IPS DF 6.9 (cell line): ENCODE results near the gene LCNL1.
A peak's percentile ranks its signal among the peaks of the same experiment; 100 is the strongest.

ENCODE experiments used
- DNase-seq: peaks from one replicate; pipeline ENCODE4 v3.0.0-alpha.2; 2013; ENCODE audit warnings: low read depth, low spot score
- H3K27ac ChIP-seq: one replicate; pipeline ENCODE4 v1.5.1; 2013; ENCODE audit warnings: low read length, control low read depth
- H3K27me3 ChIP-seq: 2 replicates; pipeline ENCODE4 v1.6.1; 2013; ENCODE audit warnings: mild to moderate bottlenecking, low read length; ENCODE audit not compliant: control insufficient read depth, insufficient read depth
- H3K36me3 ChIP-seq: 2 replicates; pipeline ENCODE4 v1.6.1; 2013; ENCODE audit warnings: low read length; ENCODE audit not compliant: control insufficient read depth, insufficient read depth
- H3K4me1 ChIP-seq: 2 replicates; pipeline ENCODE4 v1.6.1; 2013; ENCODE audit warnings: low read length; ENCODE audit not compliant: control insufficient read depth, insufficient read depth
- H3K4me3 ChIP-seq: 2 replicates; pipeline ENCODE4 v1.5.1; 2013; ENCODE audit warnings: mild to moderate bottlenecking, low read length
- H3K9me3 ChIP-seq: 2 replicates; pipeline ENCODE4 v1.6.1; 2013; ENCODE audit warnings: low read length, inconsistent platforms; ENCODE audit not compliant: control insufficient read depth, insufficient read depth
- WGBS: extraction: QIAGEN DNeasy Blood & Tissue Kit; methylation state at CpG from one replicate; pipeline ENCODE4 v1.1.7; 2013; ENCODE audit warnings: mixed read lengths, missing lambda C conversion rate; ENCODE audit not compliant: insufficient read length, insufficient coverage; 5-methylcytosine and 5-hydroxymethylcytosine counted together

The LCNL1 gene

GRCh38 chr9:136977223-136977622, 5.6 kb upstream of the LCNL1 start, which contains the start of gene PTGDS:
TSS of gene PTGDS (plus strand) at chr9:136977504. CDS start at chr9:136977579, 75 bp downstream.
- Histone ChIP-seq H3K36me3 (no peaks in the 10 kb centered on the region), H3K4me1 (peaks cover 2% of the 10 kb centered on the region), H3K4me3 (peak within 1 kb of the TSS; percentile 68), H3K27ac (no peak within 1 kb of the TSS), H3K27me3 (no peaks in the 10 kb centered on the region), H3K9me3 (no peaks in the 10 kb centered on the region)
- no CpG with 5 or more reads among the region's 10 CpGs for WGBS
- no peak for DNase-seq

GRCh38 chr9:136977649-136978072, 5.1 kb upstream of the LCNL1 start:
- no peak for DNase-seq
- Histone ChIP-seq H3K27ac (no peak overlapping the region), H3K4me3 (peak overlapping the region; percentile 68), H3K9me3 (no peaks in the 10 kb centered on the region), H3K36me3 (no peaks in the 10 kb centered on the region), H3K27me3 (no peaks in the 10 kb centered on the region), H3K4me1 (peaks cover 2% of the 10 kb centered on the region)
- no CpG with 5 or more reads among the region's 33 CpGs for WGBS

GRCh38 chr9:136978073-136978864, 4.5 kb upstream of the LCNL1 start:
- Histone ChIP-seq H3K27ac (no peak overlapping the region), H3K27me3 (no peaks in the 10 kb centered on the region), H3K4me1 (peaks cover 2% of the 10 kb centered on the region), H3K36me3 (no peaks in the 10 kb centered on the region), H3K9me3 (no peaks in the 10 kb centered on the region), H3K4me3 (peak overlapping the region; percentile 68; the same call in 1 of the 2 replicates)
- DNase-seq = no peak
- WGBS = no CpG with 5 or more reads among the region's 78 CpGs

GRCh38 chr9:136978865-136979544, 3.8 kb upstream of the LCNL1 start:
- no peaks in the 10 kb centered on the region for H3K36me3 ChIP-seq
- no peaks in the 10 kb centered on the region; the same call in 1 of the 2 replicates for H3K27me3 ChIP-seq

GRCh38 chr9:136979769-136980587, 2.8 kb upstream of the LCNL1 start:
- no peak for DNase-seq
- peaks cover 3% of the 10 kb centered on the region; the same call in 1 of the 2 replicates for H3K27me3 ChIP-seq
- no peak overlapping the region for H3K4me3 ChIP-seq
- no peaks in the 10 kb centered on the region for H3K36me3 ChIP-seq
- no peaks in the 10 kb centered on the region for H3K9me3 ChIP-seq
- no peak overlapping the region for H3K27ac ChIP-seq
- no CpG with 5 or more reads among the region's 26 CpGs for WGBS
- peaks cover 2% of the 10 kb centered on the region for H3K4me1 ChIP-seq

More at GRCh38 chr9:136978865-136979544, 3.8 kb upstream of the LCNL1 start:
- Histone ChIP-seq H3K9me3 (no peaks in the 10 kb centered on the region), H3K4me1 (peaks cover 2% of the 10 kb centered on the region), H3K27ac (no peak overlapping the region), H3K4me3 (no peak overlapping the region)
- DNase-seq = no peak
- WGBS = no CpG with 5 or more reads among the region's 41 CpGs

GRCh38 chr9:136980669-136981478, 1.9 kb upstream of the LCNL1 start:
- Histone ChIP-seq H3K27me3 (peaks cover 4% of the 10 kb centered on the region; the same call in 1 of the 2 replicates), H3K4me3 (no peak overlapping the region), H3K36me3 (no peaks in the 10 kb centered on the region), H3K4me1 (peaks cover 2% of the 10 kb centered on the region), H3K27ac (no peak overlapping the region), H3K9me3 (no peaks in the 10 kb centered on the region)
- WGBS = no CpG with 5 or more reads among the region's 16 CpGs
- no peak for DNase-seq

GRCh38 chr9:136981588-136982231, 1.1 kb upstream of the LCNL1 start:
- H3K27ac ChIP-seq = no peak overlapping the region
- H3K4me3 ChIP-seq = no peak overlapping the region
- H3K4me1 ChIP-seq = peaks cover 2% of the 10 kb centered on the region
- no peaks in the 10 kb centered on the region for H3K9me3 ChIP-seq
- H3K27me3 ChIP-seq = peaks cover 8% of the 10 kb centered on the region; the same call in 1 of the 2 replicates
- WGBS = no CpG with 5 or more reads among the region's 17 CpGs
- no peaks in the 10 kb centered on the region for H3K36me3 ChIP-seq
- DNase-seq = no peak

GRCh38 chr9:136983167-136983566, 374 bp downstream of the LCNL1 start:
- no peaks in the 10 kb centered on the region for H3K9me3 ChIP-seq
- no peak overlapping the region for H3K4me3 ChIP-seq
- no peaks in the 10 kb centered on the region; the same call in 1 of the 2 replicates for H3K4me1 ChIP-seq
- H3K27ac ChIP-seq = no peak overlapping the region
- no CpG with 5 or more reads among the region's 9 CpGs for WGBS
- DNase-seq = no peak
- H3K27me3 ChIP-seq = peaks cover 8% of the 10 kb centered on the region; the same call in 1 of the 2 replicates
- H3K36me3 ChIP-seq = no peaks in the 10 kb centered on the region

GRCh38 chr9:136983656-136984314, 992 bp downstream of the LCNL1 start:
- Histone ChIP-seq H3K4me3 (no peak overlapping the region), H3K27ac (no peak overlapping the region), H3K36me3 (no peaks in the 10 kb centered on the region), H3K27me3 (peaks cover 8% of the 10 kb centered on the region; the same call in 1 of the 2 replicates), H3K4me1 (no peaks in the 10 kb centered on the region; the same call in 1 of the 2 replicates), H3K9me3 (no peaks in the 10 kb centered on the region)
- WGBS = no CpG with 5 or more reads among the region's 11 CpGs
- DNase-seq = no peak
